Uterus (tissue), 4 donors: Measurements from ENCODE around the gene CCDC70. TPM values are rescaled to one million over a fixed set of nuclear protein-coding genes. Genes with fewer than 3 reads are reported as not detected.

ENCODE experiments used
- DNase-seq, 2 donors: peaks; one replicate each; pipeline ENCODE4 v3.0.0-alpha.2; 2019 to 2020
- H3K27ac ChIP-seq, 2 donors: fragments of 200-600 bp; sonication (generic); 1 replicate in 1 of 2; 2 replicates in 1 of 2; pipeline ENCODE4 v1.5.1; 2016 to 2018
- H3K27me3 ChIP-seq, 2 donors: fragments of 200-600 bp; sonication (generic); one replicate each; pipeline ENCODE4 v1.5.1; 2018 to 2019; ENCODE audit warnings: control low read depth in 1 of 2
- H3K36me3 ChIP-seq, 2 donors: fragments of 200-600 bp; sonication (generic); one replicate each; pipeline ENCODE4 v1.5.1; 2019; ENCODE audit warnings: control low read depth in 1 of 2
- H3K4me1 ChIP-seq, 2 donors: fragments of 200-600 bp; sonication (generic); one replicate each; pipeline ENCODE4 v1.5.1; 2018 to 2019; ENCODE audit warnings: control low read depth in 1 of 2
- H3K4me3 ChIP-seq, 2 donors: fragments of 200-600 bp; sonication (generic); 1 replicate in 1 of 2; 2 replicates in 1 of 2; pipeline ENCODE4 v1.5.1; 2018 to 2019; ENCODE audit warnings: mild to moderate bottlenecking in 1 of 2
- H3K9me3 ChIP-seq, 2 donors: fragments of 200-600 bp; sonication (generic); one replicate each; pipeline ENCODE4 v1.5.1; 2019; ENCODE audit warnings: control low read depth in 1 of 2
- POLR2A ChIP-seq, 2 donors: fragments of 450-650 bp; IDR thresholded peaks; one replicate each; pipeline ENCODE4 v1.6.1; 2016; ENCODE audit warnings: antibody characterized with exemption in 2 of 2, mild to moderate bottlenecking in 1 of 2, moderate library complexity in 1 of 2
- intact Hi-C: fragments of 100-400 bp; cut with DNase I; formaldehyde crosslinking; loops from one replicate; pipeline ENCODE4 v1.15.1; 2023; ENCODE audit warnings: low total_unique reads
- total RNA-seq, 4 donors: library from RNA; depleted of rRNA in 3 of 4; stranded (reverse); fragments of >200 nt in 3 of 4; gene quantifications; one replicate each; pipeline versions ENCODE4 v1.1.0 to v1.2.4, GENCODE V29; 2014 to 2023
- TF ChIP-seq, protein P1 (sequence below), 4 experiments: fragments of 200-600 bp in 2 of 4; fragments of 450-650 bp in 2 of 4; sonication (generic) in 2 of 4; IDR thresholded peaks; one replicate each; pipeline ENCODE4 v1.5.1; 2016 to 2019; ENCODE audit warnings: antibody characterized with exemption in 4 of 4, mild to moderate bottlenecking in 2 of 4, moderate library complexity in 1 of 4
- donor health status: DM: yes; HTN: yes; CAD: no.

The CCDC70 gene
- total RNA-seq, 4 donors from 2014 or later: not detected

GRCh38 chr13:51894239-51894638, 32.5 kb downstream of the CCDC70 start:
- no peaks in the 10 kb centered on the region for H3K27me3 ChIP-seq
- TF ChIP-seq, protein P1, sequence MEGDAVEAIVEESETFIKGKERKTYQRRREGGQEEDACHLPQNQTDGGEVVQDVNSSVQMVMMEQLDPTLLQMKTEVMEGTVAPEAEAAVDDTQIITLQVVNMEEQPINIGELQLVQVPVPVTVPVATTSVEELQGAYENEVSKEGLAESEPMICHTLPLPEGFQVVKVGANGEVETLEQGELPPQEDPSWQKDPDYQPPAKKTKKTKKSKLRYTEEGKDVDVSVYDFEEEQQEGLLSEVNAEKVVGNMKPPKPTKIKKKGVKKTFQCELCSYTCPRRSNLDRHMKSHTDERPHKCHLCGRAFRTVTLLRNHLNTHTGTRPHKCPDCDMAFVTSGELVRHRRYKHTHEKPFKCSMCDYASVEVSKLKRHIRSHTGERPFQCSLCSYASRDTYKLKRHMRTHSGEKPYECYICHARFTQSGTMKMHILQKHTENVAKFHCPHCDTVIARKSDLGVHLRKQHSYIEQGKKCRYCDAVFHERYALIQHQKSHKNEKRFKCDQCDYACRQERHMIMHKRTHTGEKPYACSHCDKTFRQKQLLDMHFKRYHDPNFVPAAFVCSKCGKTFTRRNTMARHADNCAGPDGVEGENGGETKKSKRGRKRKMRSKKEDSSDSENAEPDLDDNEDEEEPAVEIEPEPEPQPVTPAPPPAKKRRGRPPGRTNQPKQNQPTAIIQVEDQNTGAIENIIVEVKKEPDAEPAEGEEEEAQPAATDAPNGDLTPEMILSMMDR (IDR thresholded peaks at IDR 0.05): no peak
- no peak for TF ChIP-seq POLR2A (IDR thresholded peaks at IDR 0.05)
- H3K27ac ChIP-seq: no peak overlapping the region
- no peaks in the 10 kb centered on the region for H3K9me3 ChIP-seq
- intact Hi-C loops: no loop called here
- DNase-seq: no peak
- no peaks in the 10 kb centered on the region for H3K36me3 ChIP-seq
- no peaks in the 10 kb centered on the region for H3K4me1 ChIP-seq
- no peak overlapping the region for H3K4me3 ChIP-seq

- no peaks in the 10 kb centered on the region for H3K27me3 ChIP-seq
- no peaks in the 10 kb centered on the region for H3K36me3 ChIP-seq
- no peak overlapping the region for H3K27ac ChIP-seq
- TF ChIP-seq POLR2A (IDR thresholded peaks at IDR 0.05): no peak
- TF ChIP-seq, protein P1 (IDR thresholded peaks at IDR 0.05): peak; percentile 33 to 42 (median 34)
- H3K4me1 ChIP-seq: no peaks in the 10 kb centered on the region
- intact Hi-C loops: no loop called here
- no peak for DNase-seq
- no peak overlapping the region for H3K4me3 ChIP-seq
- no peaks in the 10 kb centered on the region for H3K9me3 ChIP-seq
These were observed 34.4 kb downstream of the CCDC70 start for GRCh38 chr13:51895906-51896888.

DNA sequence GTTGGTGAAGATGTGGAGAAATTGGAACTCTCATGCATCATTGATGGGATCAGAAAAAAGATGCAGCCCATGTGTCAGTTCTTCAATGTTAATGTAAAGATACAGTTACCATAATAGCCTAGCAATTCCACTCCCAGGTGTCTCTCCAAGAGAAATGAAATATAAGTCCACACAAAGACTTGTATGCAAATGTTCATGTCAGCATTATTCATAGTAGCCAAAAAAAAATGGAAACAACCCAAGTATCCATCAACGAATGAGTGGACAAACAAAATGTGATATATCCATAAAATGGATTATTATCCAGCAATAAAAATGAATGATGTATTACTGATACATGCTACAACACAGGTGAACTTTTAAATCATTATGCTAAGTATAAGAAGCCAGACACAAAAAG, 38.7 kb downstream of the CCDC70 start:
- DNase-seq: no peak
- H3K27ac ChIP-seq: no peak overlapping the region
- no peaks in the 10 kb centered on the region for H3K36me3 ChIP-seq
- no peaks in the 10 kb centered on the region for H3K9me3 ChIP-seq
- TF ChIP-seq, protein P1 (IDR thresholded peaks at IDR 0.05): no peak
- TF ChIP-seq POLR2A (IDR thresholded peaks at IDR 0.05): no peak
- H3K4me1 ChIP-seq: no peaks in the 10 kb centered on the region
- no peak overlapping the region for H3K4me3 ChIP-seq
- no peaks in the 10 kb centered on the region for H3K27me3 ChIP-seq
- intact Hi-C loops: no loop called here

- no peaks in the 10 kb centered on the region for H3K36me3 ChIP-seq
- no peaks in the 10 kb centered on the region for H3K4me1 ChIP-seq
- no peak overlapping the region for H3K27ac ChIP-seq
- no peaks in the 10 kb centered on the region for H3K9me3 ChIP-seq
- no peak overlapping the region for H3K4me3 ChIP-seq
- intact Hi-C loops: no loop called here
- H3K27me3 ChIP-seq: no peaks in the 10 kb centered on the region
- DNase-seq: no peak
- no peak for TF ChIP-seq POLR2A (IDR thresholded peaks at IDR 0.05)
- TF ChIP-seq, protein P1 (IDR thresholded peaks at IDR 0.05): no peak
These were observed 41.0 kb downstream of the CCDC70 start for GRCh38 chr13:51902776-51903175.

DNA sequence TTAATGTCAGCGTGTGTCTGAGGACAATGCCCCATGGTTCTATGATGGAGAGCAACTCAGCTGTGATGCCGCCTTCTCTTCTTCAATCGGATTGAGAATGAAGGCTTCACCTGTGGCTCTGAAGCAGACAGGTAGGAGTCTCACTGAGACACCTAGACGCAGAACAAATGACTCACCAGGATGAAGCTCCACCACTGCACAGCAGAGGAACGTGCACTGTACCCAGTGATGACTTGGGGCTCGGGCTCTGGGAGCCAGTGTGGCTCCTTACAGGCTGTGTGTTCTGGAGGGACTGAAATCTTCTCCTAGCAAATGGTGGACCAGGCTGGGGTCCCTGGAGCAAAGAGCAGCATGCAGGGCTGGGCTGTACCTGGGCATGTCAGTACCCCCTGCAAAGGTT, 44.0 kb downstream of the CCDC70 start:
- Histone ChIP-seq H3K4me3 (no peak overlapping the region), H3K36me3 (no peaks in the 10 kb centered on the region), H3K27ac (no peak overlapping the region), H3K4me1 (no peaks in the 10 kb centered on the region), H3K9me3 (no peaks in the 10 kb centered on the region), H3K27me3 (no peaks in the 10 kb centered on the region)
- intact Hi-C loops: no loop called here
- no peak for TF ChIP-seq POLR2A (IDR thresholded peaks at IDR 0.05)
- TF ChIP-seq, protein P1 (IDR thresholded peaks at IDR 0.05): no peak
- no peak for DNase-seq
